Measurements from ENCODE around the gene CACNA1C.
"Not testable (repeated sequence)": the region's sequence is repeated elsewhere in the genome, so short reads cannot be mapped to it uniquely, and the experiment has no call there.

The CACNA1C gene

DNA sequence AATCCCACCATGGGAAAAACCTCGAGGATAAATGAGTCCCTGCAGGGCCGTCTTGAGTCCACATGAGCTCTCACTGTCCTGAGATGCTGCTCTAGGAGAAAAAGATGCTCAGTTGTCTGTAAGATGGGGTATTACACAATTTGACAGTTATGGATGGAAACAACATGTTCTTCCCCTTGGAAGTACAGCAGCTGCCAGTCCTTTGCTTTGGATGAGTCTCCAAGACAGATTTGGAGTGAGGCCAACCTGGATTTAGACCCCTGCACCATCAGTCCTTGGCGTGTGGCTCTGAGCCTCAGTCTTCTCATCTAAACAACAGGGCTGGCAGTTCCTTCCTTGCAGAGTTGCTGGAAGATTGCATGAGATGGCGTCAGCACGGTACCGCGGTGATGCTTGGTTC is 432.9 kb downstream of the CACNA1C start:
- no peak for DNase-seq (ENCODE audit: low read depth in 3 of 3)

DNA sequence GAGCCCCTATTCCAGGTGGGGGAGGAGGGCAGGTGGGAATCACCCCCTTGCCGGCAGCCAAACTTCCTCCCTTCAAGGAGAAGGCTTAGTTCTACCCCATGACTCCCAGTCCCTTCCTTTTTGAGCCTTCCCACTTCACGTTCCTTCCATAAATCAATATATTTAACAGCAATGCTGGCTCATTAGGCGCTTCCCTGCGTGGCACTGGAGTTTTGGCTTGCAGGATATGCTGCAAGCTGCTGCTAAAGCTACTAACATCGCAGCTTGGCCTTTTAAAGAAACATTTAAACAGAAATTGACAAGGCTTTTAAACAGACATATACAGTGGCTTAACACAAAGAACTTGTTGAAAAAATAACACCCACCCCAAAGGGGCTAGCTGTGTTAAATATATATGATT is 434.0 kb downstream of the CACNA1C start:
- DNase-seq (ENCODE audit: low read depth in 3 of 3), result no peak

DNA sequence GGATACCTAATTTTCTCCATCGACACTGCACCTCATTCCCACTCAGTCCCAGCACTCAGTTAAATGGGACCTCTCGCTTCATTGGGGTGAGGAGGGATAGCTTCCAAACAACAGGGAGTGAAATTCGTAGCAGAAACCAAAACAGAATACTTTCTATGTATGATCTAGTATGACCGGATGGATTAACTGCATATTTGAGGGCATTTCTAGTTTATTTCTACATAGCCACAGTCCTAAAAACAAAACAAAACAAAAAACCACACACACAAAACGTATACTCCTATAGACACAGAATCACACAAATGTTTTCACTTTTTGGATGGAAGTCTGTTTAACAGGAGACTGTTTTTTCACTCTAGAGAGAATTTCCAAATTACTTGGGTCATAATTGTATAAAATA is 434.5 kb downstream of the CACNA1C start:
- no peak for DNase-seq (ENCODE audit: low read depth in 3 of 3)

DNA sequence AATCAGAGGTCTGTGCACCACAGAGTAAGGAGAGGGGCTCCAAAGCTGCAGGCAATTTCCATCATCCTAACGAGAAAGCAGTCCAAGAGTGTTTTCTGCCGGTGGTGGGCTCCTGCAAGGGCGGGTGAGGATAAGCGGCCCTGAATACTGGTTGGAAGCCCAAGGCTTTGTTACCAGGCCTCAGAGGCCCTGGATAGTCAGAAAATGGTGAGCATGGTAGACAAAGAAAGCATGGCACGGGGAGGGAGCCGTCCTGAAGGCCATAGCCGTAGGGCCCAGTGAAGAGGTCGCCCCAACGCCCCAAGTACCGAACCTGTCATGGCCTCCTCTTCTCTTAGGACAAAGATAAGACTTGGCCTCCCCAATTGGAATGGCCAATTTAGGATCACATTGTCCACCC is 435.3 kb downstream of the CACNA1C start:
- no peak for DNase-seq (ENCODE audit: low read depth in 3 of 3)

DNA sequence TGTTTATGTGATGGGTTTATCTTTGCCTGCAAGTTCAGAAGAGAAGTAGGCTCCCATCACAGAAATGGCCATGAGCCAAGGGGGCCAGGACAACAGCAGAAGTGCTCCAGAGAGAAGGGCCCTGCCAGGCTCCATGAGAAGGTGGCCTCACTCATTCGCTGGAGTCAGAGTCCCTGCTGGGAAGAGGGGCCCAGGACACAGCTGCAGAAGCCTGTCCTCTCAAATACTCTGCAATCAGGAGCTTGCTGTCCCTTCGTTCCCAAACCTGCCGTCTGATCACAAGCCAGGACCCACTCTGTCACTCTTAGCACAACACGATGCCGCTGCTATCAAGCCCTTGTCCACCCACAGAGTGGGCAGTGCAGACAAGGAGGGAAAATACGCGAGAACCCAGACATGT is 435.8 kb downstream of the CACNA1C start:
- DNase-seq (ENCODE audit: low read depth in 3 of 3), result no peak

DNA sequence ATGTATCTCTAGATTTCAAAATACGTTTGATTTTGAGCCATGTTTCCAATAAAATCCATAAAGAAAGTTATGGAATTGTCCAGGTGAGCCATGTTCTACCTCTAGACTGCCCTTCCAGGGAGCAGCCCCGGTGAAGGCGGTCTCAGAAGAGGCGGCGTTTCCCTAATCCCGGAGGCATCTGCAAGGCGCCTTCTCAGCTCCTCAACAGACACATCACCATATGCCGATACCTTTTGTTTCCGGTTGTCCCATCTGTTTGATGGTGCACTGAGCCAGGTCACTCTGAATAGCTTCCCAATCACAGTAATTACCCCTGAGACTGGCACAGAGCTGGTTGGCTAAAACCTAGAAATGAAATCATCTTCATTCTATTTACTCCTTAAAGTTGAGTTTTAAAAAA is 436.5 kb downstream of the CACNA1C start:
- DNase-seq (ENCODE audit: low read depth in 3 of 3), result no peak

DNA sequence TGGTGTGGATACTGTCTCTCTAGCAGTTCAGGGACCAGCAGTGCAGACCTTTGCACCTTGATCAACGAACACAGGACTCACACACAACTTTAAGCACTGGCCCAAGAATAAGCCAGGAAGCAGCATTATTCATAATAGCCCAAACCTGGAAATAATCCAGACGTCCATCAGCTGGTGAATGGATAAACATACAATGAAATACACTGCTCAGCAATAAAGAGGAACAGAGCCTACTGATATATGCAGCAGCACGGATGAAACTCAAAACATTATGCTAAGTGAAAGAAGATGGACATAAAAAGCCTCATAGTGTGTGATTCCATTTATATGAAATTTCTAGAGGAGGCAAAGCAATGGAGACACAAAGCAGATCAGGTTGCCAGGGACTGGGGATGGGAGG is 438.0 kb downstream of the CACNA1C start:
- no peak for DNase-seq (ENCODE audit: low read depth in 3 of 3)

DNA sequence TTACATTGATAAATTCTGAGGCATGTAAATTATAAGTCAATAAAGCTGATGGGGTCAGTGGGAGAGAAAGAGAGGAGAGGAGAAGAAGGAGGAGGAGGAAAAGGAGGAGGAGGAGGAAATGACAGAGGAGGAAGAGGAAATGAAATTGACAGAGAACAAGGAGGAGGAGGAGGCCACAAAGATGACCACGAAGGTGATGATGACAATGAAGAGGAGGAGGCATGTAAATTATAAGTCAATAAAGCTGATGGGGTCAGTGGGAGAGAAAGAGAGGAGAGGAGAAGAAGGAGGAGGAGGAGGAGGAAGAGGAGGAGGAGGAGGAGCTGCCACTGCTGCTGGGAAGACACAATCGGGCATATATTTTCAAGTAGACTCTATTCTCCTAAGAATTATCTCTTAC is 438.6 kb downstream of the CACNA1C start:
- not testable (repeated sequence) for DNase-seq (ENCODE audit: low read depth in 3 of 3)

DNA sequence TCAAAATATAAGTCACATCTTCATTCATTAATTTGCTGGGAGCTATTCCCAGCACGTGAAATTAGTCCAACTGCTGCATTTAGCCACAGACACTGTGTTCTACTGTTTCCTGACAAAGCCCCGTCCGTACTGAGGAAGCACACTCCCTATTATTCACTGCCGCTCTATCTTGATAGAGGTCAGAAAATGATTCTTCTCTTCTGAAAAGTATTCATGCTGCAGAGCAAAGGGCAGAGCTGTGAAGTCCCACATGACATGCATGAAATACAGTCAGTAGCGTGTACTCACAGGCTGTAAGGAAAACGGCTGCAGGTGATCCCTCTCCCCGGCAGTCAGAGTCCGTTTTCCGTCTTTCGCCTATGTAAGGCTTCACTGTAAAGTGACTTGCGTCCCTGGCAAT is 439.4 kb downstream of the CACNA1C start:
- DNase-seq (ENCODE audit: low read depth in 3 of 3), result no peak

DNA sequence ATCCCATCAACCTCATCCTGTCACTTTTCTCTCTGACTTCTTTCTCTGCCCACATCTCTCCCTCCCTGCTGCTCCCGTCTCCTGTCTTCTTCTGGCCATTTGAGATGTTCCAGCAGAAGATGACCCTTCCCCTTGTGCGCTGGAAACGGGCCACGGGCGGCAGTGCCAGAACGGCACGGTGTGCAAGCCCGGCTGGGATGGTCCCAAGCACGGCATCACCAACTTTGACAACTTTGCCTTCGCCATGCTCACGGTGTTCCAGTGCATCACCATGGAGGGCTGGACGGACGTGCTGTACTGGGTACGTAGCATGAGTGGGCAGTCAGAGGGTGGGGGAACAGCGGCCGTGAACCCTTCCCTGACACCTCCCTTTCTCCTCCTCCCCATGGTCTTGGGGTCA is 440.3 kb downstream of the CACNA1C start:
- DNase-seq (ENCODE audit: low read depth in 3 of 3), result no peak

DNA sequence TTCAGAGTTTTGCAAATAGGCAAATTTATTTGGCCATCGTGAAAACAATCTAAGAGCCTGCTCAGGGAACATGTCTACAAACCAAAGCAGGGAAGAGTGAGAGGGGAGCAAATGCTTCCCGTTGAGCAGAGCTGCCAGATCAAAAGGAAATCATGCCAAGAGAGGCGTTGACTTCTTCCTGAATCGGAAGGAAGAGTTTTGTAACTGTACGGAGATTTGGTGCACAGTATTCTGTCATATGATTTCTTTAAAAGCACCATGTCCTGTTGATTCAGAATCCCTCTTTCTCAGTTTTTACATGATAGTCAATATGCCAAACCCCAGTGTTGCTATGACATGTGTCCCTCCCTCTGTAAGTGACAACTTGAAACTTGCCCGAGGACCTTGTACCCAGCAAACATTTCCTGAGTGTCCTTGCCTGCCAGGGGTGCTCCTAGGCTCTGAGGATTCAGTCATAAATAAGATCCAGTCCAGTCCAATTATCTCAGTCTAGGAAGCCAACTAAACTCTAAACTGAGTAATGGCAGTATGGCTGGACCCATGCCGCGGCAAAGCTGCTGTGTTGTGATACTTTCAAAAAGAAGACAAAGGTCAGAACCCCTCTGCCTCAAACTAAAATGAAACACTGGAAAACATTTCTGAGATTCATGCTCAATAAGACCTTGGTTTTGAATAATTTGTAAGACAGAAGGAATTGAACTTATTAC is 441.9 kb downstream of the CACNA1C start:
- no peak for DNase-seq (ENCODE audit: low read depth in 3 of 3)

DNA sequence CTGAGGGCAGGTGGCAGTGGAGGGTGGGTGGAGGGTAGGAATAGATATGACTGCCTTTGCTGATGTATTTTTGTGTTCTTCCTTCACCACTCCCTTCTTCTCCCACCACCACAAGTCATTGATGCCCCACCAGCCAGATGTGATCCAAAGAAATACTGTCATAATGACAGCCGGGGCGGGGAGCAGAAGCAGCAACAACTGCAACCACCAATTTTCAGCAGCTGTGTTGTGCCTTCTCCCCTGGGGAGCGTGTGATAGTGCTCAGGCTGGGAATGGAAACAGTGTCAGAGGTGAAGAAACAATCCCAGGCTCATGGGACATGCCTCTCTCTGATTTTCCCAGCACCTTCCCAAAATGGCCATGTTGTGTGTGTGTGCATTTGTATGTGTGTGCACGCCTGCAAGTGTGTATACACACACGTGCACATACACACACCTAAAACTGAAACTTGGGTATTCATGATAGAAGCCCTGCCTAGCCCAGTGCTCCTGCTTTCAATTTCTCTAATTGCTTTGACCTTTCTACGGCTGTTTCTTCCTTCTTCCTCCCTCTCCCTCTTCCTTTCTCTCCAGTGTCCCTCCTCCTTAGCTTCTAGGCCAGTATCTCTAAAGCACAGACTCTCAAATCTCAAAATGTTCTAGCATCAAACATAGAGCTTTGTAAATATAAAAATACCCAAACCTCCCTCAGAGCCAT is 442.8 kb downstream of the CACNA1C start:
- no peak for DNase-seq (ENCODE audit: low read depth in 3 of 3)

DNA sequence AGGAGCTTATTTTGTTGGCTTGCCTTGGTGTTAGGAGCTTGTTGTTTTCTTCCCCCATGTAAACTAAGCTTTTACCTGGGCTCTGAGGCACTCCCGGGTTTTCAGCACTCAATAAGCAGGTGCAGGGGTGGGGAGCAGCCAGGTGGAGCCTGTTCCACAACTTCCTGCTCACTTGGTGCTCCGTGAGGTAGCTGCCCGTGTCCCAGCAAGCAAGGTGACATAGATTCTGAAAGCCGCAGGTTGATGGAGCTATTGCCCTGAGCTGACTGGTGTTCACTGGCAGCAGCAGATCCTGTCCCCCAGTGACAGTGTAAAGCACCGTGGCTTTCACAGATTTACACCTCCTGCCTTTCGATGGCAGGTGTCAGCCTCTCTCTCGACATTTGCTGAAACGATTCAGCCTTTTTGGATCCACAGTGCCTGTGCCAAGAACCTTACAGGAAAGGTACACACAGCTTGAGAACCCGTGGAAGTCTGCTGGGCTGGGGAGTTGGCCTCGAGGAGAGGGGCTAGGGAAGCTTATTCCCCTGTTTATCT is 446.2 kb downstream of the CACNA1C start:
- DNase-seq (ENCODE audit: low read depth in 3 of 3), result no peak

DNA sequence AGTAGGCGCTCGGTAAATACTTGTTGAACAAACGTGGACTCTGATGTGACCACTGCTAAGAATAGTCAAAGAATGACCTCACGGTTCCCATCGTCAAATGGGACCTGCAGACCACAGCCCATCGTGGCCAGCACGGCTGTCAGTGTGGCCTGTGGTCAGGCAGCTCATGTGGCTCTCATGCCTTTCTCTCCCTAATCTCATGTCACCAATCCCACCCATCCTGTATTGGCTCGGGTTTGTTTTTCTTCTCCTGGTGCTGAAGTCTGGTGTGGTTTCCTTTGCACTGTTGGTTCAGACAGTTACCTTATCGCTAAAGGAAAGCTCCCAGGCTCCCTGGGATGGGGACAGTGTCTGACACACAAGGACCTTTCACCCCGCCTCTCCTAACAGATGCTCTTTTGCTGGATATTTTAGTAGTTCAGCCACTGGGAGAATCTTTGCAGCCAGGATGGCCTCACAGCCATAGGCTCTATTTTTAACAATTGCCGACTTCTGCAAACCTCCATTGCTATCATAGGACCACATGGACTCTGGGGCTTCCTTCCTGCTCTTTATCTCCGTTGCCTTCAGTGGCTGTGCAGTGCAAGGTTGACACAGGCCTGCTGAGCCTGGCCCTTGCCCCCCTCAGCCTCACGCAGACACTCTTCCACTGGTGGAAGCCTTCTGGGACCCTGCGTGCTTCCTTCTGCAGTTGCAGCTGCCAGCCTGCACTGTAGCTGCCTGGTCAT is 448.8 kb downstream of the CACNA1C start:
- no peak for DNase-seq (ENCODE audit: low read depth in 3 of 3)

DNA sequence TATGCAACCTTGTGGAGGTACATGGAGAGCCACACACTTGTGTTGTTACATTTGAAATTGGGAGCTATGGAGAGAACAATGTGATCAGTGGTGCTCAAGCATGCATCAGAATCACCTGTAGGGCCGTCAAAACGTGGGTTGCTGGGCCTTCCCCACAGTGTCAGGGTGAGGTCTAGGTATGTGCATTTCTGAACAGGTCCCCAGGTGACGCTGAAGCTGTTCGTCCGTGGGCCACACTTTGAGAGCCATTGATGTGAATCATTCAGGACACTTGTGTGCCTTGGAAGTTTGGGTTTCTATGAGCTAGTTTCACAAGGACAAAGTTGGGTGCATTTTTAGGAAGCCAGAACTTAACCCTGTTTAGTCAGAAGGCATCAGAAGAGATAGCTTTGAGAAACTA is 450.2 kb downstream of the CACNA1C start:
- no peak for DNase-seq (ENCODE audit: low read depth in 3 of 3)

DNA sequence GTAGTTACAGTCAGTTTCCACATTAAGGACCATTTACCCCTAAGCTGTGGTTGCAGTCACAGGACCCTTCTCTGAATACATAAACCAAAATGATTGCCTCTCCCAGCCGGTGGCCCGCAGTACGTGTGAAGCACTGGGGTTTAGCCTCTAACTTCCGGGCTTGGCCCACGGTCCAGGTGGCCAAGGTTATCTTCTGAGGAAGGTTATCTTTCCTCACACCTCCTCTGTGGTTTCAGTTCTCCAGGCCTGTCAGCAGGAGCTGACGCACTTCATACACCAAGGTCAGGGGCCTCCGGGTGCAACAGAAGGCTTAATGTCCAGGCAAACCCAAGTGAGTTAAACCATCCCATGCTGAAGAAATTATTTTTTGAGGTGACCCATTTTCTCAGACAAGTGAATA is 451.0 kb downstream of the CACNA1C start:
- no peak for DNase-seq (ENCODE audit: low read depth in 3 of 3)

DNA sequence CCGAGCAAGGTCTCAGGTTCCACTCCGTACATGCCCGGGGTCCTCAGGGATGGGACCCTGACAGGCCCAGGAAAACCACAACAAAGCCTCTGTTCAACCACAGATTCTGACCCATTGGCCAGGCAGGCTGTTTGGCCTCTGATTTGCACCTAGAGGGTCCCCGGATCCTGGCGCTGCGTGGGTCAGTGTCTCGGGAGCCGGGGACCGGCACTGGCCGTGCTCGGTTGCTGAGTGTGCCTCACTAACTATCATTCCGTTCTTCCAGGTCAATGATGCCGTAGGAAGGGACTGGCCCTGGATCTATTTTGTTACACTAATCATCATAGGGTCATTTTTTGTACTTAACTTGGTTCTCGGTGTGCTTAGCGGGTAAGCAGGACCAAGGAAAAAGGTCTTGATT is 451.8 kb downstream of the CACNA1C start:
- no peak for DNase-seq (ENCODE audit: low read depth in 3 of 3)

DNA sequence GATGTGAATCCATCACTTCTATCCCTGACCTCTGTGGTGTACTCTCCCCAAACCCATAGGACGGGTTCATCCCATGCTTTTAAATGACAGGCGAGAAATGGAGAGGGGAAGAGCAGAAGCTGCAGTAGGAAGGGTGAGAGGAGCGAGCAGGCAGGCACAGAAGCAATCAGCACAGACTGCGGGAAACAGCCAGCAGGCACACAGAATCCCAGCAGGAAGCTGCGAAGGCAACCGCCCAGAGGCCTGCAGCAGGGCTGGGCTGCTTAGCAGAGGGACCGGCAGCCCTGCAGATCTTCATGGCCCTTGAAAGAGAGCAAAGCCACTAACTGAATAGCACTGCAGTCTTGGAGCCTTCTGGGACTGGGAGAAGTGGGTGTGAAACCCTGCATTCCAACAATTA is 455.0 kb downstream of the CACNA1C start:
- DNase-seq (ENCODE audit: low read depth in 3 of 3), result no peak

DNA sequence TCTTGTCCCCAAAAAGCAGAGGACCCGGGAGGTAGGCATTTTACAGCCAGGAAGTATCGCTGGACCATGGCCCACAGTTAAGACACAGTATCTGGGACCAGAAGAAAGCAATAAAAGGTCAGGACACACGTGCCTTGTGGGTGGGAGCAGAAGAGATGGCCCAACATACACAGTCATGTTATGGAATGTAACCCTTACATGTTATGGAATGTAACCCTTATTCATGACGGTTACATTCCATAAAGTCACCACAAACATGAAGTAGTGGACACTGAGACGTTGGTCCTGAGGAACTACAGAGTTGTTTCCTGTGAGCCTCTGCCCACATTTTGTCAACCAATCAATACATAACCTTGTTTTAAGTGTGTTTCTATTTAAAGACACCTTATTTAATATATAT is 456.4 kb downstream of the CACNA1C start:
- no peak for DNase-seq (ENCODE audit: low read depth in 3 of 3)

DNA sequence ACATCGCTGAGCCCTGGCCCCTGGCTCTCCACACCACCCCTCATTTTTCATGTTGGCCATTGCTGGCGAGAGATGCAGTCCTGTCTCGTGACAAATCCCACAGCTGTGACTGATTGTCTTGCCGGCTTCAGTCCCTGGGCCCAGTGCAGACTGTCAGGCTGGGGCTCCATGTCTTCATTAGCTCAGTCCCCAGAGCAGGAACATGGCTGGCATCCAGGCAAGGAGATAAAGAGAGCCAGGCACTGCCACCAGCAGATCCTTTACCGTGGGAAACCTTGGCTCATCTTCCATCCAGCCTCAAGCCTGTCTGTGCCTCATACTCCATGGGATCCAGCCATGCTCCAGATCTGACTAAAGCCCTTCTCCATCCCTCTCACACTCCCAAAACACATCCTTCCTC is 457.3 kb downstream of the CACNA1C start:
- no peak for DNase-seq (ENCODE audit: low read depth in 3 of 3)

DNA sequence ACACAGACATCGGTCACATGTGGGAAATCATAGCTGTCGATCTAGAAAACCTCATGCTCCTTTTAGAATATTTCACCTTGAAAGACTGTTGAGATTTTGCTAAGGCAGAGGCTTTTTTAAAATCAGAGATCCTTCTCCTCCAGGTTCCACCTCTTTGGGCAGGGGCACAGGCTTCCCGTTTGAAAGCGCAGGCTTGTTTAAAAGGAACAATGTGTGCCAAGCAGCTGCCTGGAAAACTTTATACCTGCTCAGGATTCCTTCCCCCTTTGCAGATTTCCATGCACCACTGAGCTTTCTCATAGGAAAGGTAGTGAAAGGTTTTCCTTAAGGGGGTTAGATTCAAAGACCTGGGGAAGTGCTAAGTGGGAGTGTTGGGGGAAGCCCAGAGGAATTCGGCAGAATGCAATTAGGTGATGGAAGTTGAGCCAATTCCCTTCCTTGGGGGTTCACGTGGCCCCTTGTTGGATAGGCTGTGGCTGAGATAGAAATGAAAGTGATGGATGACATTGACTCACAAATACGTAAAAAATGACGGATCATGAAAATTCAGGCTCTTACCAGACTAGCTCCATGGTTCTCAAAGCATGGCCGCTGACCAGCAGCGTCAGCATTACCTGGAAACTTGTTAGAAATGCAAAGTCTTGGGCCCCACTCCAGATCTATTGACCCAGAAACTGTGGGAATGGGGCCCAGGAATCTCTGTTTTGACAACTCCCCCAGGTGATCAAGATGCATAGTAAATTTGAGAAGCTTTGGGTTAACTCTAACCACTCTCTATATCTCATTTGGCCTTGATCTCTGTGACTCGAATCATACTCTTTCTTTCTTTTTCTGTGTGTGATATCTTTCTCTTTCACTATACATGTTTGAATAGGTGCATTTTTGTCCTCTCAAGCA is 460.6 kb downstream of the CACNA1C start:
- DNase-seq (ENCODE audit: low read depth in 3 of 3), result no peak

DNA sequence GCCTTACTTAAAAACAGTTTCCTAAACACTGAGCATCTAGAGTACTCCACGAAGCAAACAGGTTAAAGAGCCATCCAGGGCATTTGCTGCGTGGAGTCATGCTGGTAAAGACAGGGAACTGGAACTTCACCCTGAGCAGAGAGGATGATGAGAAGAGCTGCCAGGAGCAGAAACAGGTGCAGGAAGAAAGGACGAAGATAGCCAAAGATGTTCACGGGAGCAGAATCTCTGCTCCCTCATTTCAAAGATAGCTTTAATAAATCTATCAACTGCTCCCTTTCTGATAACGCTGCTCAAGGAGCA is 461.2 kb downstream of the CACNA1C start:
- DNase-seq (ENCODE audit: low read depth in 3 of 3), result no peak
